CD4-positive, alpha-beta T cell treated with Interleukin-17A for 1 hour (primary cell): ENCODE measurements around the gene HIP1R.

Experiments used
- DNase-seq: peaks from one replicate; pipeline ENCODE4 v3.0.0-alpha.2; 2020

The HIP1R gene

DNA sequence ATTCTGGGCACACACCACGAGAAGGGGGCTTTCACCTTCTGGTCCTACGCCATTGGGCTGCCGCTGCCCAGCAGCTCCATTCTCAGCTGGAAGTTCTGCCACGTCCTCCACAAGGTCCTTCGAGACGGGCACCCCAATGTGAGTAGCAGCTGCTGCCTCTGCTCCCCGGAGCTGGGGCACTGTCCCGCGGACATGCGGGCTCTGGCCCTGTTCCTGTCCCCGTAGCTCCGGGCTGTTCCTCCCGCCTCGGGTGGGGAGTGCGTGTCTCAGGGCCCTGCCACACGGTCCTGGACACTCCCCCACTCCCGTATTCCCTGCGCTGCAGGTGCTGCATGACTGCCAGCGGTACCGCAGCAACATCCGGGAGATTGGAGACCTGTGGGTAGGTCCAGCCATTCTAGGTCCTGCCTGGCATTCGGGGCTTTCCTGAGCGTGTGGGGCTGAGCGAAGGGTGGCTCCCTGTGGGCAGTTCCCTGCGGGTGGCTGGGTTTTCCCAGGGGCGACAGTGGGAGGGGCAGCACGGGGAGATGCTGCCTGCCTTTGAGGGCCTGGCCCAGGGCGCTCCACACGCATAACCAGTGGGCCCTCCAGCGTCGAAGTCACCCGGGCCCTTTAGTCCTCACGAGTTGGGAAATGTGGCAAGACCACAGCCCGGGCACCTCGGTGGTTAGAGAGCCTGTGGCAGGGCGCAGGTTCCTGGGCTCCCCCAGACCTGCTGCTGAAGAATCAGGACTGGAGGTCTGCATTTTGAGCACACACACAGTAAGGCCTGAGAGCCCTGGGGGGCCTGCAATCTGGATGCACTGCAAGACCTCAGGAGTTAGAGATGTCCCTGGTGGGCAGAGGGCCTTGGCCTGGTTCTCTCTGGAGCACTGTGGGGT is 13.5 kb downstream of the HIP1R start:
- no peak for DNase-seq

DNA sequence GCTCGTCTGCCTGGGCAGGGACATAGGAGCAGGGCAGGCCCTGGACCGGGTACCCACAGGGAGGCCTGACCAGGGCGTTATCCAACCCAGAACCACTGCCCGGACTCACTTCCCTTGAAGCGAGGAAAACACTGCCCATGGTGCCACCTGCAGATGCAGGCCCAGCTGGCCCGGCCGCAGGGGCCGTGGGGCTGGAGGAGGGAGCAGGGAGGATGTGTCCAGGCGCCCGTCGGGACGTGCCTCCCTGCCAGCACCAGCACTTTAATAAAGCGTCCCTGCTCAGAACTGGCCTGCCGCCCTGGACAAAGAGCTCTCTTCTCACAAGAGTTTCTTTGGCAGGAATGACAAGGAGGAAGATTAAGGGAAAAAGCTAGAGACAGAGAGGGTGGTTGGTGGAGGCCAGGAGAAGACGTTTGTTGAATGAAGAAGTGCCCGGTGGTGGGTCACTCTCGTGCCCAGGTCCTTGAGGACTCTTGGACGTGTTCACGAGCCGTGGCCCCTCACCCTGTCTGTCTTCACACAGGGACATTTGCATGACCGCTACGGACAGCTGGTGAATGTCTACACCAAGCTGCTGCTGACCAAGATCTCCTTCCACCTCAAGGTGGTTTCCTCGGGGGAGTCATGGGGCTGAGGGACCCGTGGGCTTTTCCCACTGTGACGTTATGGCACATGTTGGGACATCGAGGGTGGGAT is 14.2 kb downstream of the HIP1R start:
- no peak for DNase-seq

DNA sequence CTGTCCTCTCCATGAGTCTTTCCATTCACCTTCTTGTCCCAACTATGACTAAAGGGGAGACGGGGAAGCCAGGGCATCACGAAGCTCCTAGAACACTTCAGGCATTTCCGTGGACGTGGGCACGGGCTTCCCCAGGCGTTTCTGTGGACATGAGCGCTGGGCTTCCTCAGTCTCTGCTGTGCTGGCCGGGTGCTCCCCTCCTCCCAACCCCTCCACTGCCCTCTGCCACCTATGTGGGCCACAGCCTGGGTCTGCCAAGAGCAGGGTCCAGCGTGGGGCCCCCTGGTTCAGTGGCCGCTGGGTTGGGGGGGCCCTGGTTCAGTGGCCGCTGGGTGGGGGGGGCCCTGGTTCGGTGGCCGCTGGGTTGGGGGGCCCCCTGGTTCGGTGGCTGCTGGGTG is 14.8 kb downstream of the HIP1R start:
- DNase-seq: no peak

GRCh38 chr12:122850695-122851350 is 15.6 kb downstream of the HIP1R start:
- no peak for DNase-seq

GRCh38 chr12:122851820-122852219 is 16.6 kb downstream of the HIP1R start:
- no peak for DNase-seq

- no peak for DNase-seq
These were observed 17.3 kb downstream of the HIP1R start for GRCh38 chr12:122852336-122853275.

- DNase-seq: no peak
These were observed 18.5 kb downstream of the HIP1R start for GRCh38 chr12:122853582-122854245.

GRCh38 chr12:122854554-122854953 is 19.3 kb downstream of the HIP1R start:
- no peak for DNase-seq

DNA sequence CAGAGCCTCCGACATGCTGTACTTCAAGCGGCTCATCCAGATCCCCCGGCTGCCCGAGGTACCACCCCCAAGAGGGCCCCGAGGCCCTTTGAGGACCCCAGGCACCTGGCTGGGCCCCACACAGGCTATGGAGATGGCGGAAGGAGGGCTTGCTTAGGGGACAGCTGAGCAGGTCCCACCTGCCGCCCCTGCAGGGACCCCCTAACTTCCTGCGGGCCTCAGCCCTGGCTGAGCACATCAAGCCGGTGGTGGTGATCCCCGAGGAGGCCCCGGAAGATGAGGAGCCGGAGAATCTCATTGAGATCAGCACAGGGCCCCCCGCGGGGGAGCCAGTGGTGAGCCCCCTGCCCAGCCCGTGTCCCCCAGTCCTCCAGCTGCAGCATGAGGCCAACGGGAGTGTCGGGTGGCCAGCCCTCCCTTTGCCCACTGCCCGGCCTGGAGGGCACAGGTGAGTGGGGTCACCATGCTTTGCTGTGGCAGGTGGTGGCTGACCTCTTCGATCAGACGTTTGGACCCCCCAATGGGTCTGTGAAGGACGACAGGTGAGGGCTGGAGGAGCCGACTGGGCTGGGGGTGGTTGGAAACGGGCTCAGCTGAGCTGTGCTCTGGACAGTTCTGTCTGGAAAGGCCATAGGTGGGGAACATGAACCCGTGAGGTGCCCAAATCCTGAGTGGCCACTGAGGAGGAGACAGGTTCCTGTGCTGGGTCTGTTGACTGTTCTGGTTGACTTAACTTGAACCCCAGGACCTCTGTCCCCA is 20.0 kb downstream of the HIP1R start:
- no peak for DNase-seq

DNA sequence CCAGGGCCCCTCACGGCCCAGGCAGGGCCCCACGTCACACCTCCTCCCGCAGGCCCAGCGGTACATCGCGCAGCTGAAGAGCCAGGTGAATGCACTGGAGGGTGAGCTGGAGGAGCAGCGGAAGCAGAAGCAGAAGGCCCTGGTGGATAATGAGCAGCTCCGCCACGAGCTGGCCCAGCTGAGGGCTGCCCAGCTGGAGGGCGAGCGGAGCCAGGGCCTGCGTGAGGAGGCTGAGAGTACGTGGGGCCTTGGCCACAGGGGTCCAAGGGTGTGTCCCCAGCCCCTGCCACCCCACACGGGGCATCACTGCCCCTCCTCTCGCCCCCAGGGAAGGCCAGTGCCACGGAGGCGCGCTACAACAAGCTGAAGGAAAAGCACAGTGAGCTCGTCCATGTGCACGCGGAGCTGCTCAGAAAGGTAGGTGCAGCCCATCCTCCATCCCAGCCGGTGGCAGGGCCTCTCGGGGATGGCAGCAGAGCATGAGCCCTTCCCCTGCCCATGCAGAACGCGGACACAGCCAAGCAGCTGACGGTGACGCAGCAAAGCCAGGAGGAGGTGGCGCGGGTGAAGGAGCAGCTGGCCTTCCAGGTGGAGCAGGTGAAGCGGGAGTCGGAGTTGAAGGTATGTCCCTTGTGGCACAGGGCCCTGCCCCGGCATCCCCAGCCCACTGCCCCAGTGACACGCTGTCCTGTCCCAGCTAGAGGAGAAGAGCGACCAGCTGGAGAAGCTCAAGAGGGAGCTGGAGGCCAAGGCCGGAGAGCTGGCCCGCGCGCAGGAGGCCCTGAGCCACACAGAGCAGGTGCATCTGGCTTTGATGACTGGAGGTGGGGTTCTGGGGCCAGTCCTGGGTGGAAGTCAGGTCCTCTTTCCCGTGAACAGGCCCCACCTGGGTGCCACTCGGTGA is 20.9 kb downstream of the HIP1R start:
- no peak for DNase-seq

- no peak for DNase-seq
These were observed 21.9 kb downstream of the HIP1R start for GRCh38 chr12:122856999-122857671.

- DNase-seq: no peak
These were observed 22.9 kb downstream of the HIP1R start for GRCh38 chr12:122858171-122858570.

- DNase-seq: no peak
These were observed 23.5 kb downstream of the HIP1R start for GRCh38 chr12:122858591-122859302.

- DNase-seq: no peak
These were observed 24.2 kb downstream of the HIP1R start for GRCh38 chr12:122859303-122860039.

- peak; percentile 83 for DNase-seq
These were observed 25.0 kb downstream of the HIP1R start for GRCh38 chr12:122860040-122860853.

GRCh38 chr12:122860854-122861586 is 25.8 kb downstream of the HIP1R start:
- DNase-seq: no peak
